Mesodermal cell (in vitro differentiated cells): ENCODE results near the gene GPHB5.

Experiments used
- H3K27ac ChIP-seq: 2 replicates; pipeline ENCODE4 v1.7.0; 2013; ENCODE audit warnings: mild to moderate bottlenecking, low read depth, low read length, moderate library complexity; ENCODE audit not compliant: severe bottlenecking
- H3K36me3 ChIP-seq: 2 replicates; pipeline ENCODE4 v1.7.1; 2013; ENCODE audit warnings: mild to moderate bottlenecking, low read length, moderate library complexity; ENCODE audit not compliant: control insufficient read depth, insufficient read depth
- H3K4me1 ChIP-seq: one replicate; pipeline ENCODE4 v1.7.1; 2013; ENCODE audit warnings: mild to moderate bottlenecking, low read length; ENCODE audit not compliant: insufficient read depth, control insufficient read depth, poor library complexity, severe bottlenecking
- H3K4me3 ChIP-seq: 2 replicates; pipeline ENCODE4 v1.7.0; 2013; ENCODE audit warnings: low read length, control low read depth, mild to moderate bottlenecking; ENCODE audit not compliant: insufficient read depth, poor library complexity, severe bottlenecking; ENCODE audit errors: extremely low read depth
- H3K9me3 ChIP-seq: 2 replicates; pipeline ENCODE4 v1.7.1; 2013; ENCODE audit warnings: mild to moderate bottlenecking, low read length, moderate library complexity; ENCODE audit not compliant: control insufficient read depth
- whole genome bisulfite sequencing, 2 experiments: methylation state at CpG; one replicate each; pipeline ENCODE4 v1.1.5; 2013; ENCODE audit warnings: missing lambda C conversion rate in 2 of 2; ENCODE audit not compliant: insufficient coverage in 2 of 2; 5-methylcytosine and 5-hydroxymethylcytosine counted together

GPHB5 gene

DNA sequence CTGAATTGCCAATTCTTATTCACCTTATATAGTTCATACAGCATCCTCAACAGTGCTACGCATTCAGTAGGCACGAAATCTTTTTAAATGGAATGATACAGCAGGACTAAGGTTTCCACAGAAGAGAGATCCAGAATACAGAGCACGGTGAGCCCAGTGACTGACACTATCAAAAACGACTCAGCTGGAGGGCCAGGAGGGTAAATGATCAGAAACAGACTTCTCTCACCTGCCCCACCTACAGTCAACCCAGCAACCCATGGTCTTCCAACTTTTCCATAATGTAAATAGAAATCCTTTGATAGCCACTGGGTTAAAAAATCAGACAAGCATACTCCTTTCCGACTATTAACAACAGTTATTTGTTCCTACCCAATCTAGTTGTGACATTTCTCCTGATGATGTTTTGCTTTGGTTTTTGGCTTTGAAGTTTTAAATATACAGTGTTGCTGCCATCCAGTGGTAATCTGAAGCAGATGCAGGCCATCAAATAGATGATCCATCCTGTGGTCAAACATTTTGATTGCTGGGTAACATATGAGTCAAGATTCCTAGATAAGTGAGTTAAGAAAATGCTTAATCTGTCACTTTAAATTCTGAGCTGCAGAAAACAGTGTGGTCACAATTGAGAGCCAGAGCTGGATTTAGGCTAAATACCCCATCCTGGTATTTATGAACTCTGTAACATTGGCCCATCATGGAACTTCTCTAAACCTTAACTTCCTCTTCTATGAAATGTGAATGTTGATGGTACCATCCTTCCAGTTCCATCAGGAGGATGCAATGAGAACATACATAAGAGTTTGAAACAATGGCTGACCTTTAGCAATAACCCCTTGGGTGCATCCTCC is 42.0 kb downstream of the GPHB5 start:
- WGBS, 2 experiments = 29% methylated on average over 2 of the region's 5 CpGs; no CpG with 5 or more reads in 1 of the 2 experiments
- Histone ChIP-seq H3K9me3 (no peaks in the 10 kb centered on the region), H3K36me3 (no peaks in the 10 kb centered on the region), H3K4me3 (no peak overlapping the region), H3K27ac (no peak overlapping the region), H3K4me1 (no peaks in the 10 kb centered on the region)

DNA sequence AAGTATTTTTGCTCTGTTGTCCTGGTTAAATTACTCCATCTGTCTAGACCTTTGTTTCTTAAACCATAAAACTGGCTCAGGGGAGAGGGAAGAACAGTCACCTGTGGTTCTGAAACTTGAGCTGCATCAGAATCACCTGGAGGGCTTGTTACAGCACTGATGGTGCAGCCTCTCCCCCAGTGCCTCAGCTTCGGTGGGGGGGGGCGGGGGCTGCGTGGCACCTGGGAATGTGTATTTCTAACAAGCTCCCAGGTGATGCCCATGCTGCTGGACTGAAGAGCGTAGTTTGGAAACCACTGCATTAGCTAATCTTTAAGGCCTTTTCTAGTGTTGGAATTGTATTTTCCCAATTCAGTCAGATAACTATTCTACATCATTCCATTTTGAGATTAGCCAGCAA is 42.7 kb downstream of the GPHB5 start:
- Histone ChIP-seq H3K4me1 (no peaks in the 10 kb centered on the region), H3K36me3 (no peaks in the 10 kb centered on the region), H3K9me3 (no peaks in the 10 kb centered on the region), H3K4me3 (no peak overlapping the region), H3K27ac (no peak overlapping the region)
- 60 to 88% methylated on average over 1 to 3 of the region's 4 CpGs for WGBS, 2 experiments

DNA sequence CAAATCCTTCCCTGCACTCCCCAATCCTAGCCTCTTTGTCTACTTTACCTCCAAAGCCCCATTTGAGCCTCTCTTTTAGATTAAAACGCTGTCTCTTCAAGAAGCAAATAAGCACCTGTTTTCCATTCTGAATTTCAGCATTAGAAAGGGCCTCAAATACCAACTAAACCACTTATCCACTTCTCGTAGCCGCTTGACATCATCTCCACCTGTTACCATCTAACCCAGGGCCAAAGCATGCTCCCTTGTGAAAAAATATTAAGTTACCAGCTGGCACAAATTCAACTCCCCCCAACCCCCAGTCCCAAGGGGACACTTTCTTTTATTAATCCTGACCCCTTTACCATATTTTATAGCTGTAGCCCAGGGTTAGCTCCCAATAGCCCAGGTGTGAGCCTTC is 43.1 kb downstream of the GPHB5 start:
- WGBS, 2 experiments = 82 to 100% methylated on average over 1 to 3 of the region's 3 CpGs
- Histone ChIP-seq H3K4me3 (no peak overlapping the region), H3K9me3 (no peaks in the 10 kb centered on the region), H3K36me3 (no peaks in the 10 kb centered on the region), H3K4me1 (no peaks in the 10 kb centered on the region), H3K27ac (no peak overlapping the region)

DNA sequence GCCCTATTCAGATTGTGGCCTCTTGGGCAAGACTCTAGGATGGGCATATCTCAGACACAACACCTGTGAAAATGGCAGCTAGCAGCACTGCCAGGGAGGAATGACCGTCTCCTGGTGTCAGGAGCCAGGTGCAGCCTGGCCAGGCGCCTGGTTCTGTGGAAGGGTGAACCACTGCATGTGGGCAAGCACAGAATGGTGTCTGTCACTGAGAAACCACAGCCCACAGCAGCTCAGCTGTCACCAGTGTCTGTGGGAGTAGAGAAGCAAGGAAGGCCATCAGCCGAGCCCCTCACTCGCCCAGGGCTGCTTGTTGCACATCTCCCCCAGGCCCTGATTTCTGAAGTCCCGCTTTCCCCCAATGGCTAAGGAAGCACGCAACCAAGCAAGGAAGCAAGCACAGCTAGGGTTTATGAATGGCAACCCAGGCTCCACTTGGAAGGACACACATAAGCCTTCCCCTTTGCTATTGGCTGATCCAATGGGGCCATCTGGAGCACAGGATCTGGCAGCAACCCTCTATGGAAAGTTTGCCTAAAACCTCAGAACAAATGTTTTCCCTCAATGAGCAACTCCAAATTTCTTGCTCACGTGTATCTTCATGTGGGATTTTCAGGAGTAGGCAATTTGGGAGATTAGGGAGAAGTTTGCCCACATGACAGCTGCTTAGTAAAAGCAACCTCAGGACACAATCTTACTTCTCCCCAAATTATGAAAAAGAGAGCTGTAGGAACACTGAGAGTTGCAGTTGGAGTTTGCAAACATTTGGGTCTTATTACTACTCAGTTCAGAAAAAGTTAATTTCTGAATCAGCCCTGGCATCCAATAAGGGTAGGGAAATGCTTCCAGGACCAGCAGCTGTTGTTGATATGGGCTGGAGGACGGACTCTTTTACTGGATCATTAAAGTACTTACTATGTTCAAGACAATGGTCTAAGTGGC is 44.7 kb downstream of the GPHB5 start:
- H3K4me1 ChIP-seq = no peaks in the 10 kb centered on the region
- 88 to 98% methylated on average over 3 to 6 of the region's 8 CpGs for WGBS, 2 experiments
- no peak overlapping the region for H3K4me3 ChIP-seq

DNA sequence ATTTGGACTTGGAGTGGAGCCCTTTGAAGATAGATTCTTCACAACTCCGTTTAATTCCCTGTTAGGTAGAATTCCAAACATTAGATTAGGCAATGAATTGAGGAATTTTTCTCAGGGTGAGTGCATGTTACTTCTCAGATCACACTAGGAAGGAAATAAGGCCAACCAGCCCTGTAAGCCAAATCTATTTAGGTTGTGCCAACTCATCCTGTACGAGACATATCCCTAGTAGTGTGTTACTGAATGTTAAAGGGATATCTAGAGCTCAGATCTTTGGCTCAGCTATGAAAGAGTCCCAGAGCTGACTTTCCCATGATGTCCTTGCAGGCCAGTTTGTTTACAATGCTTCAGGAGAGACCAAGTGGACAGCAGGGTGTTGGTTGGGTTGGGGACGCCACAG is 45.6 kb downstream of the GPHB5 start:
- no peaks in the 10 kb centered on the region for H3K9me3 ChIP-seq
- peaks cover 19% of the 10 kb centered on the region for H3K36me3 ChIP-seq
- no peaks in the 10 kb centered on the region for H3K4me1 ChIP-seq
- no peak overlapping the region for H3K4me3 ChIP-seq
- 73 to 96% methylated on average over 2 to 3 of the region's 3 CpGs for WGBS, 2 experiments
- H3K27ac ChIP-seq = no peak overlapping the region

More for the DNA sequence above, 44.7 kb downstream of the GPHB5 start:
- Histone ChIP-seq H3K27ac (no peak overlapping the region), H3K36me3 (peaks cover 14% of the 10 kb centered on the region), H3K9me3 (no peaks in the 10 kb centered on the region)

DNA sequence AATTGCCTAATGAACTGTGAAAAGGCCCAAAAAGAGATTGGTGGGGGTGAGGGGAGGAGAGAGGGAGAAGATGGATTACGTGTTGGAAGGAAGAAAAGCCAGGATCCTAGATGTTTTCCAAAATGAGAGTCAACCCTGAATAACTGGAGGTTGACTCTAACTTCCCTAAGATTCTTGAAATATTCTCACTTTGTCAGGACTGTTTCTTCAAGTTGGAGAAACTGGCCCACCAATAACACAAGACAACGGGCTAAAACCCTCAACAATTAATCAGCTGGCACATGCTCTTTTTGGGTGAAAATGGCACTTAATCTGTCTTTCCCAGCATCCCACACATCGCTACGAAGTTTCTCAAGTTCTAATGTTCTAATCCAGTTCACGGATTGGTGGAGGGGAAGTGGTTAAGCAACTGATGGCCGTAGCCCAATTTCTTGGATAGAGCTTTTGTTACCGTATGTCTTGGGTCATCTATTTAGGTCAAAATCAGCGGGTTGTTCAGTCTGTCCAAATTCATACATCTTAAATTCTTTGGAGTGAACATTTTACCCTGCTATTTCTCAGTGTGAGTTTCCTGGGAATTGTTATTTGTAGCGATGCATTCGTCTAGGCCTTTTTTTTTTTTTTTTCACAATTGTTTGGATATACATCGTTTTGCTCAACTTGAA is 49.0 kb downstream of the GPHB5 start:
- H3K4me1 ChIP-seq = peaks cover 5% of the 10 kb centered on the region
- H3K27ac ChIP-seq = no peak overlapping the region
- peaks cover 9% of the 10 kb centered on the region for H3K9me3 ChIP-seq
- H3K36me3 ChIP-seq = peaks cover 19% of the 10 kb centered on the region
- 95 to 96% methylated on average over 5 to 8 of the region's 11 CpGs for WGBS, 2 experiments
- no peak overlapping the region for H3K4me3 ChIP-seq

DNA sequence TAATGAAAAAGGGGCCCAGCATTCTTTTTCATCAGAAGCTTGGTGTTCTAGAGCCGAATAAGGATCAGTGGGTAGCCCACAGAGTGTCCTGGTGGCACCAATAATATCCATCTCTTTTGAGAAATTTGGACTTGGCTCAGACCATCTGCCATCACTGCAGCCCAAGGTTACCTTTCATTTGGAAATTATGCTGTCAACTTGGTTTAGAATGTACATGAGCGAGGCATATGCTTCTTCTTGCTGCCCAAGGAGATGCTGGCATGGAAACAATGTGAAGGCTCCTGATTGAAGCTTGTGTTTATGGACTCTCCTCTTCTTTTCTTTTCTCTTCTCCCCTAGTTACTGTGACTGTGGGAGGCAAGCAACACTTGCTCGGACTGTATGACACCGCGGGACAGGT is 50.0 kb downstream of the GPHB5 start:
- peaks cover 9% of the 10 kb centered on the region for H3K9me3 ChIP-seq
- peaks cover 19% of the 10 kb centered on the region for H3K36me3 ChIP-seq
- H3K4me3 ChIP-seq = no peak overlapping the region
- WGBS, 2 experiments = 84 to 100% methylated on average over 2 of the region's 5 CpGs
- peaks cover 5% of the 10 kb centered on the region for H3K4me1 ChIP-seq
- no peak overlapping the region for H3K27ac ChIP-seq

DNA sequence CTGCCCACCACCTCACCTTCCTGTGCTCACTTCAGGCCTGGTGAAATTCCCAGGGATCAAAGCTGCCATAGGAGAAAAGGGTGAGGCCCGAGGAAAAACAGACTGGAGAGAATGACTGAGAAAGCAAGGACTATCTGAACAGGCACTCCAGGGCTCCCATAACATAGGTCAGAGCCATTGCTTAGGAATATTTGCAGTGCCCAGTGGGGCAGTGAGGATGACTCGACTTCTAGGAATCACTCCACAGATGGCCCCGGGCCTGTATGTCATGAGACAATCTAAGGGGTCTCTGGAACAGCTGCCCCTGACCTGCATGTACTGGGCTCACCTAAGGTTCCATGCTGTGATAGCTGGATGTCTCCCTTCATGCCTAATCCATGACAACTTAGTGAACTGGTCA is 51.6 kb downstream of the GPHB5 start:
- H3K36me3 ChIP-seq = peaks cover 19% of the 10 kb centered on the region
- peak overlapping the region; percentile 57 for H3K27ac ChIP-seq
- peaks cover 5% of the 10 kb centered on the region for H3K4me1 ChIP-seq
- H3K9me3 ChIP-seq = peaks cover 9% of the 10 kb centered on the region
- no peak overlapping the region for H3K4me3 ChIP-seq
- 89 to 91% methylated on average over 2 to 3 of the region's 3 CpGs for WGBS, 2 experiments

DNA sequence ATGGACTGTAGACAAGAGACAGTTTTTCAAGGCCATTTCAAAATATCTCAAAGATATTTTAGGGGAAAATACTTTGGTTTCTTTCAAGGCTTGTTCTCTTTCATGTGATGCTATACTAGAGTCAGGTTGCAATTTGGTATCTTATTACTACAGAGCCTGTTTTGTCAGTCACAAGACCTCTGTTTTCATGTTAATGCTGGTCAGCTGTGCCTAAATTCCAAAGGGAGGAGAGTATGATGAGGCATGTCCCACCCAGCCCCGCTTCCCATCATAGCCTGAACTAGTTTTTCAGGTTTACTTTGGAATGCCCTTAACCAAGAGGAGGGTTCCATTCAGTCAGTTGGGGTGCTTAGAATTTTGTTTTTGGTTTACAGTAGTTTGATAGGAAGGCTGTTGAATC is 52.6 kb downstream of the GPHB5 start:
- Histone ChIP-seq H3K4me3 (no peak overlapping the region), H3K36me3 (peaks cover 19% of the 10 kb centered on the region), H3K9me3 (peaks cover 9% of the 10 kb centered on the region), H3K27ac (no peak overlapping the region), H3K4me1 (peaks cover 5% of the 10 kb centered on the region)
- no CpG with 5 or more reads among the region's 1 CpG for WGBS, 2 experiments
